HepG2 (cell line): ENCODE data around the gene KDELR3. TPM values are rescaled to one million over a fixed set of nuclear protein-coding genes. Genes with fewer than 3 reads are reported as not detected.
A peak's percentile ranks its signal among the peaks of the same experiment; 100 is the strongest.

ENCODE experiments used
- ATRX ChIP-seq: sonication (generic); formaldehyde crosslinking; IDR thresholded peaks from 2 replicates; pipeline ENCODE4 v1.4.0; 2020; ENCODE audit warnings: missing genetic modification reagents, borderline replicate concordance
- CTCF ChIP-seq: sonication (generic); formaldehyde crosslinking; IDR thresholded peaks from 2 replicates; pipeline ENCODE4 v1.5.0; 2020; ENCODE audit warnings: mild to moderate bottlenecking, missing genetic modification reagents, moderate library complexity
- ETV5 ChIP-seq: IDR thresholded peaks from 2 replicates; pipeline ENCODE4 v1.6.1; 2018; ENCODE audit warnings: missing biosample characterization, missing genetic modification reagents, inconsistent platforms, borderline replicate concordance
- FLYWCH1 ChIP-seq: sonication (generic); formaldehyde crosslinking; IDR thresholded peaks from 2 replicates; pipeline ENCODE4 v1.8.1; 2023; ENCODE audit warnings: mild to moderate bottlenecking, missing genetic modification reagents
- HES4 ChIP-seq: sonication (generic); formaldehyde crosslinking; IDR thresholded peaks from 2 replicates; pipeline ENCODE4 v1.9.0; 2021; ENCODE audit warnings: mild to moderate bottlenecking, missing genetic modification reagents, borderline replicate concordance
- MAFF ChIP-seq: IDR thresholded peaks from 2 replicates; pipeline ENCODE4 v1.6.1; 2011; ENCODE audit warnings: low read depth, low read length, improper control_type of control experiment
- MEIS1 ChIP-seq: sonication (generic); formaldehyde crosslinking; IDR thresholded peaks from 2 replicates; pipeline ENCODE4 v1.9.0; 2021; ENCODE audit warnings: mild to moderate bottlenecking, missing genetic modification reagents, moderate library complexity, borderline replicate concordance
- NCOA2 ChIP-seq: sonication (generic); formaldehyde crosslinking; IDR thresholded peaks from 2 replicates; pipeline ENCODE4 v1.8.0; 2022; ENCODE audit warnings: inconsistent platforms
- NFYB ChIP-seq: sonication (generic); formaldehyde crosslinking; IDR thresholded peaks from 2 replicates; pipeline ENCODE4 v1.4.0; 2020; ENCODE audit warnings: missing genetic modification reagents
- NFYC ChIP-seq: IDR thresholded peaks from 2 replicates; pipeline ENCODE4 v1.6.1; 2016; ENCODE audit warnings: missing genetic modification reagents, missing compliant biosample characterization
- NR3C1 ChIP-seq: sonication (generic); formaldehyde crosslinking; IDR thresholded peaks from 2 replicates; pipeline ENCODE4 v1.4.0; 2020; ENCODE audit warnings: missing genetic modification reagents
- REPIN1 ChIP-seq: sonication (generic); formaldehyde crosslinking; IDR thresholded peaks from 2 replicates; pipeline ENCODE4 v1.8.0; 2022; ENCODE audit warnings: missing genetic modification reagents, low read depth, mild to moderate bottlenecking, borderline replicate concordance
- SAP130 ChIP-seq: IDR thresholded peaks from 2 replicates; pipeline ENCODE4 v1.6.1; 2016; ENCODE audit warnings: low read depth
- SCMH1 ChIP-seq: sonication (generic); formaldehyde crosslinking; IDR thresholded peaks from 2 replicates; pipeline ENCODE4 v1.9.0; 2021; ENCODE audit warnings: missing genetic modification reagents, mild to moderate bottlenecking, borderline replicate concordance
- SMAD1 ChIP-seq: sonication (generic); formaldehyde crosslinking; IDR thresholded peaks from 2 replicates; pipeline ENCODE4 v1.4.0; 2020; ENCODE audit warnings: missing genetic modification reagents, low read depth, mild to moderate bottlenecking, borderline replicate concordance
- SNAPC5 ChIP-seq: sonication (generic); formaldehyde crosslinking; IDR thresholded peaks from 2 replicates; pipeline ENCODE4 v1.8.1; 2023; ENCODE audit warnings: mild to moderate bottlenecking, missing genetic modification reagents, borderline replicate concordance
- STAT5B ChIP-seq: sonication (generic); formaldehyde crosslinking; IDR thresholded peaks from 2 replicates; pipeline ENCODE4 v1.4.0; 2020; ENCODE audit warnings: missing genetic modification reagents
- TEAD3 ChIP-seq: optimal IDR thresholded peaks from 2 replicates; pipeline ENCODE3; 2016; ENCODE audit warnings: borderline replicate concordance
- ZEB1 ChIP-seq: IDR thresholded peaks from 2 replicates; pipeline ENCODE4 v1.6.1; 2012; ENCODE audit warnings: mild to moderate bottlenecking, low read depth, inconsistent platforms; ENCODE audit not compliant: insufficient replicate concordance
- ZFX ChIP-seq: sonication (generic); formaldehyde crosslinking; IDR thresholded peaks from 2 replicates; pipeline ENCODE4 v1.4.0; 2020; ENCODE audit warnings: mild to moderate bottlenecking, low read depth, missing genetic modification reagents, moderate library complexity
- ZNF33A ChIP-seq: sonication (generic); formaldehyde crosslinking; IDR thresholded peaks from 2 replicates; pipeline ENCODE4 v1.5.1; 2020; ENCODE audit warnings: missing genetic modification reagents, mild to moderate bottlenecking, moderate library complexity, borderline replicate concordance
- ZNF34 ChIP-seq: sonication (generic); formaldehyde crosslinking; IDR thresholded peaks from 2 replicates; pipeline ENCODE4 v1.4.0; 2020; ENCODE audit warnings: mild to moderate bottlenecking, missing genetic modification reagents, borderline replicate concordance
- ZNF354B ChIP-seq: sonication (generic); formaldehyde crosslinking; IDR thresholded peaks from 2 replicates; pipeline ENCODE4 v1.8.0; 2022; ENCODE audit warnings: mild to moderate bottlenecking, missing genetic modification reagents
- ZNF552 ChIP-seq: sonication (generic); formaldehyde crosslinking; IDR thresholded peaks from 2 replicates; pipeline ENCODE4 v1.9.0; 2022; ENCODE audit warnings: missing genetic modification reagents, mild to moderate bottlenecking, borderline replicate concordance
- ZNF567 ChIP-seq: sonication (generic); formaldehyde crosslinking; IDR thresholded peaks from 2 replicates; pipeline ENCODE4 v1.8.1; 2023; ENCODE audit warnings: mild to moderate bottlenecking, missing genetic modification reagents, borderline replicate concordance
- ZNF7 ChIP-seq: IDR thresholded peaks from 2 replicates; pipeline ENCODE4 v1.6.1; 2016; ENCODE audit warnings: missing biosample characterization, missing genetic modification reagents
- ZNF747 ChIP-seq: sonication (generic); formaldehyde crosslinking; IDR thresholded peaks from 2 replicates; pipeline ENCODE4 v1.8.1; 2023; ENCODE audit warnings: missing genetic modification reagents, mild to moderate bottlenecking, borderline replicate concordance
- ZNF879 ChIP-seq: sonication (generic); formaldehyde crosslinking; IDR thresholded peaks from 2 replicates; pipeline ENCODE4 v1.8.1; 2023; ENCODE audit warnings: missing genetic modification reagents
- polyA plus RNA-seq, 8 experiments: library from polyadenylated mRNA; depleted of rRNA in 3 of 8; stranded (reverse) in 7 of 8; unstranded in 1 of 8; fragments of >200 nt; fragmentation: Illumina TruSeq in 4 of 8; extraction: Trizol in 4 of 8; gene quantifications; 2 replicates each; pipeline versions ENCODE4 v1.2.1 to v1.2.3, GENCODE V29; 2011 to 2016; ENCODE audit warnings: low read depth in 4 of 8, missing spikeins in 1 of 8, mixed read lengths in 1 of 8; ENCODE audit not compliant: insufficient read depth in 1 of 8
- total RNA-seq, 5 experiments: library from RNA; depleted of rRNA; stranded (reverse); fragments of >200 nt; fragmentation: Illumina TruSeq; extraction: Trizol; gene quantifications; 2 replicates each; pipeline ENCODE4 v1.2.3, GENCODE V29; 2016; ENCODE audit warnings: low read depth in 1 of 5
- TF ChIP-seq, protein P1 (sequence below): sonication (generic); formaldehyde crosslinking; IDR thresholded peaks from 2 replicates; pipeline ENCODE4 v1.8.0; 2022; ENCODE audit warnings: missing genetic modification reagents, low read depth, mild to moderate bottlenecking, borderline replicate concordance

Gene KDELR3
- total and polyA plus RNA-seq, 2 of the 13 experiments (the other 11 are each of a cell fraction or from before 2014, with no cell fraction given): 24.2 to 65.7 TPM

DNA sequence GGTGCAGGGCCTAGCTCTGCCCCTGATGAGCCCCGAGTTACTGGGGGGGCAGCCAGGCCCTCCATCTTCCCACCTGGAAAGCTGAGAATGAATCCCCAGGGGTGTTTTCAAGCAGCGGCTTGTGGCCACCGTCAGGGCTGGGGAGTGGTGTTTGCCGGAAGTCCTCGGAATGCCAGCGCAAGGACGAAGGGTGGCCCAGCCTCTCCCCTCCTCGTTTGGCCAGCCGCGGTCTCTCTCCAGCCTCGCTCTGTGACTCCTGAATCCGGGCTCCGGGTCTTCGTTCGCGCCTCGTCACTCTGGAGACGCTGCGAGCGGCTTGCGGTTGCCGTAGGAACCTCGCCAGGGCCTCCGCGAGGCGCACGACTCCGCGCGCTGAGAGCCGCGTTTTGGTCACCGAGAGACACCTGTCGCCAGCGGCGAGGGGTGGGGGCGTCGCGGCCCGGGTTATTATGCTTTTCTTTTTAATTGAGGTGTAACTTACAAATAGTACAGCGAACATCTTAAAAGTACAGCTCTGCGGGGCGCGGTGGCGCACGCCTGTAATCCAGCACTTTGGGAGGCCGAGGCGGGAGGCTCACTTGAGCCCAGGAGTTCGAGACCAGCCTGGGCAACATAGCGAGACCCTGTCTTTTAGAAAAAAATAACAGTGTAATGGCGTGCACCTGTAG lies 6.3 kb upstream of the KDELR3 start (continued):
- TF ChIP-seq MEIS1 (no peak; the same call in 1 of the 2 replicates), HES4 (no peak), ZNF354B (CRISPR knock-in tag) (no peak), ZNF552 (CRISPR knock-in tag) (no peak), NCOA2 (no peak), CTCF (CRISPR knock-in tag) (peak; percentile 47), ZNF33A (no peak), ZNF567 (CRISPR knock-in tag) (no peak), NR3C1 (CRISPR knock-in tag) (no peak), SMAD1 (CRISPR knock-in tag) (no peak; the same call in 1 of the 2 replicates), NFYB (CRISPR knock-in tag) (no peak), ZNF879 (CRISPR knock-in tag) (no peak), ZNF747 (CRISPR knock-in tag) (no peak), ETV5 (CRISPR knock-in tag) (peak; percentile 56; the same call in 1 of the 2 replicates), SAP130 (CRISPR knock-in tag) (peak; percentile 86), ZNF34 (no peak), ZFX (CRISPR knock-in tag) (peak; percentile 68), TEAD3 (CRISPR knock-in tag) (peak; percentile 84), REPIN1 (CRISPR knock-in tag) (no peak), SNAPC5 (CRISPR knock-in tag) (no peak), NFYC (no peak), ZNF7 (CRISPR knock-in tag) (no peak), STAT5B (CRISPR knock-in tag) (no peak), SCMH1 (CRISPR knock-in tag) (no peak), ZEB1 (no peak), MAFF (no peak), FLYWCH1 (no peak), ATRX (CRISPR knock-in tag) (no peak)
- TF ChIP-seq, protein P1, sequence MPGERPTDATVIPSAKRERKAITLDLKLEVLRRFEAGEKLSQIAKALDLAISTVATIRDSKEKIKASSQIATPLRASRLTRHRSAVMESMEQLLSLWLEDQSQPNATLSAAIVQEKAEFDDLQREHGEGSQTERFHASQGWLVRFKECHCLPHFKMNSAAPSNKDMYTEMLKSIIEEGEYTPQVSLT (CRISPR knock-in tag): no peak
